SJCRH30 (cell line): ENCODE measurements around the gene CHIT1. TPM values are rescaled to one million over a fixed set of nuclear protein-coding genes. Genes with fewer than 3 reads are reported as not detected.
A peak's percentile ranks its signal among the peaks of the same experiment; 100 is the strongest.

Experiments used
- DNase-seq, 2 experiments: peaks; one replicate each; pipeline ENCODE4 v3.0.0-alpha.2; 2015 to 2020
- H3K27ac ChIP-seq: fragments of 250-450 bp; sonication (Bioruptor Pico); 2 replicates; pipeline ENCODE4 v1.5.1; 2020; ENCODE audit warnings: mild to moderate bottlenecking, moderate library complexity
- H3K27me3 ChIP-seq: fragments of 250-450 bp; sonication (Bioruptor Pico); 2 replicates; pipeline ENCODE4 v1.5.1; 2020; ENCODE audit warnings: mild to moderate bottlenecking, moderate library complexity
- H3K36me3 ChIP-seq: fragments of 250-450 bp; sonication (Bioruptor Pico); 2 replicates; pipeline ENCODE4 v1.5.1; 2020; ENCODE audit warnings: mild to moderate bottlenecking, moderate library complexity
- H3K4me1 ChIP-seq: fragments of 250-450 bp; sonication (Bioruptor Pico); 2 replicates; pipeline ENCODE4 v1.5.1; 2020; ENCODE audit warnings: mild to moderate bottlenecking, moderate library complexity
- H3K4me3 ChIP-seq: fragments of 250-450 bp; sonication (Bioruptor Pico); 2 replicates; pipeline ENCODE4 v1.5.1; 2020; ENCODE audit warnings: mild to moderate bottlenecking, moderate library complexity
- H3K9me3 ChIP-seq: fragments of 250-450 bp; sonication (Bioruptor Pico); replicated peaks from 2 replicates; pipeline ENCODE4 v1.5.1; 2020; ENCODE audit warnings: mild to moderate bottlenecking, moderate library complexity
- total RNA-seq: library from RNA; depleted of rRNA; stranded (reverse); fragments of >200 nt; shearing (Covaris generic); gene quantifications from 2 replicates; pipeline ENCODE4 v1.2.3, GENCODE V29; 2014; rRNA removed

CHIT1 gene
- total RNA-seq: 0.08 and 0.18 TPM in 2 replicates

GRCh38 chr1:203229471-203230135 is at the start of gene CHIT1:
Gene CHIT1 (minus strand): TSS chr1:203229673. CDS start chr1:203229636, 37 bp downstream.
- Histone ChIP-seq H3K9me3 (peaks cover 4% of the 10 kb centered on the region; the same call in 1 of the 2 replicates), H3K4me1 (peaks cover 5% of the 10 kb centered on the region), H3K27ac (no peak within 1 kb of the TSS), H3K36me3 (no peaks in the 10 kb centered on the region), H3K4me3 (no peak within 1 kb of the TSS), H3K27me3 (0 out of 2 replicates have a peak, but pooled peaks cover 3% of the 10 kb centered on the region)
- no peak for DNase-seq

DNA sequence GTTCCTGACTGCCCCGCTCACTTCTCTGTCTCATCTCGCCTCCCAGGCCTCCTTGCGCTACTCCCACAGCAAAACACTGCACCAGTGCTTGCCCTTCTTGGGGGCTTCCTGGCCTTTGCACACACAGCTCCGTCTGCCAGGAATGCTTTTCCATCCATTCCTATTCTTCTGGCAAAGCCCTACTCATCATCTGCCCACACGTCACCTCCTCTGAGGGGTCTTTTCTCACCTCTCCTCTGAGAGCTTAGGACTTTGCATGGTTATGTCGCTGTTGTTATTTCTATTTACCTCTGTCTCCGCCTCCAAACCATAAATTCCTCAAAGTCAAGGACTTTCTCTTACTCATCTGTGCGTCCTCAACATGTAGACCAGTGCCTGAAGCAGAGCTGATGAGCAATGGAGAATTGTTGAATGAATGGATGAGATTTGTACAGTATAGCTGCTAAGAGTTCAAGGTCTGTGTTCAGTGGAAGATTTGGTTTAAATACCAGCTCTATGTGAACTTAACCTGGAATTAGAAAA is 49.5 kb upstream of the CHIT1 start:
- DNase-seq: no peak
- no peaks in the 10 kb centered on the region for H3K27me3 ChIP-seq
- no peaks in the 10 kb centered on the region for H3K9me3 ChIP-seq
- H3K27ac ChIP-seq: peak overlapping the region; percentile 34; the same call in 1 of the 2 replicates
- no peaks in the 10 kb centered on the region for H3K36me3 ChIP-seq
- peak overlapping the region; percentile 36 for H3K4me3 ChIP-seq
- H3K4me1 ChIP-seq: peaks cover 35% of the 10 kb centered on the region

DNA sequence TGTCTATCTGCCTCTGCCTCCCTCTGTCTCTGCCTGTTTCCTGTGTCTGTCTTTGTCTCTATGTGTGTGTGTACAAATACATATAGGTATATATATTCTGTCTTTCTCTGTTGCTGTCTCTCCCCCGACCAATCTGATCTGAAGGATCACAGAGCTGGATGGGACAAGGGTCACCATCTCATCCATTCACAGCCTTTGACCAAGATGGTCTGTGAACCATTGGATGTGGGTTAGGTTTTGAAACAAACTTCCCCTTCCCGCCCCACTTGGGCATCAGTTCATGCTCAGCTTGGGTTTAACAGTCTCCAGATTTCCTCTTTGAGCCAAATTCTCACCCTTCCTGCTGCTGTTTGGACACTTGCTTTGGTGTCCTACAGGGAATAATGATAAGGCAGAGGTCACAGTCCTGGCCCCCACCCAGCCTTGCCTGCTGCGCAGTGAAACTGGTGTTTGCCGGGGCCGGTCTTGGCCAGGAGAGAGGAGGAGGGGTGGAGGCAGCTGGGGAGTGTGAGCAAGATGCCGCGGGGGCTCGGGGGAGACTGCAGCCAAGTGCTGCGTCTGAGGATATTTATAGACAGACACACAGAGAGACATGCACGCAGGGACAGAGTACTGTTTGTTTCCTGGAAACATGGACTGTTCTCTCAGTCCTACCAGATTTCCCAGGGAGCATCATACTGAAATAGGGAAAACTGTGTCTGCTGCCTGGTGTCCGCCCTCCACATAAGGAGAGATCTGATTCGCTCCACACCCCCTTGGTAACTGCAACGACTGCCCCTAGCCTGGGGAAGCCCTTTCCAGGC is 48.8 kb upstream of the CHIT1 start:
- peak overlapping the region; percentile 36 for H3K4me3 ChIP-seq
- H3K4me1 ChIP-seq: peaks cover 35% of the 10 kb centered on the region
- H3K36me3 ChIP-seq: no peaks in the 10 kb centered on the region
- H3K27ac ChIP-seq: peak overlapping the region; percentile 34
- H3K9me3 ChIP-seq: no peaks in the 10 kb centered on the region
- no peaks in the 10 kb centered on the region for H3K27me3 ChIP-seq
- DNase-seq: peak; percentile 88 to 93

DNA sequence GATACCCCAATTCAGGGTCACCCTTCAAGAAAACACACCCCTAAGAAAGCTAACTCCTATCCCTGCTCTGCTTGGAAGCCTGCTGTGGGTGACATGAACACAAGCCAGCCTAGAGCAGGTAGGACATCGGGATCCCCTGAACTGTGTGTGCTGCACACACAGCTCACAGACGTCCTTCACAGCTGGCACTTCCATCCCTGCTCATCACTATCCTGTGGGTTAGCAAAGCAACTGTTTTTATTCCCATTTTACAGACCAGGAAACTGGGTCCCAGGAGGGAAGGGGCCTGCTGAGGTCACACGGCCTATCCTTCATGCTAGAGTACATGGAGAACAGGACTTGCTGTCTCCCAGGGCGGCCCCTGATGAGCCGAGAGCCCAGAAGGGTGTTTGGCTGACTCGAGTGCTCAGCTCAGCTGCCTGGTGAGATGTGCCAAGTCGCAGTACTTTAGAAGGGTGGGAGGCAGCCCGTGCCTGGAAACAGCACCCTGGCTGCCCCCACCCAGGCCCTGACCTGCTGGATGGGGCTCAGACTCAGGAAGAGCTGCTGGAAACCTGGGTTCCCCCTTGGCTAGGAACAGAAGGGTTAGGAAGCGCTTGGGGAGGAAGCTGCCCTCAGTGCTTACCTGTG is 47.6 kb upstream of the CHIT1 start:
- Histone ChIP-seq H3K27me3 (no peaks in the 10 kb centered on the region), H3K4me1 (peaks cover 32% of the 10 kb centered on the region), H3K27ac (no peak overlapping the region), H3K4me3 (no peak overlapping the region), H3K36me3 (no peaks in the 10 kb centered on the region), H3K9me3 (no peaks in the 10 kb centered on the region)
- DNase-seq: no peak

DNA sequence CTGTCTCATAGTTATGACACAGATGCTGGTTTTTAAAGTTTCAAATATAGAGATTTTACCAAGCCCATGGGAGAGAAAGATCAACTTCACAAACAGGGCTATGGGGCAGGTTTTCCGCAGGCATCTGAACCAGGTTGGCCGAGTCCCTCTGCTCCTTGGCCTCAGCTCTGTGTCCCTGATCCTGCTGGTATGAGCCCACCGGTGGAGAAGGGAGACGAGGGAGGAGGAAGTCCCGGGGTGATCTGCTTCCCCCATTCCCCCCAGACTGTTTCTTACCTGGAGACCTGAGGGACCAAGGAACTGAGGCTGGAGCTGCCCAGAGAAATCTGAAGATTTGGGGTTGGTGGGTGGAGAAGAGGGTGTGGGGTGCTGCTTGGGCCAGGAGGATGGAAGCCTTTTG is 46.9 kb upstream of the CHIT1 start:
- no peak for DNase-seq
- no peak overlapping the region for H3K27ac ChIP-seq
- no peaks in the 10 kb centered on the region for H3K27me3 ChIP-seq

DNA sequence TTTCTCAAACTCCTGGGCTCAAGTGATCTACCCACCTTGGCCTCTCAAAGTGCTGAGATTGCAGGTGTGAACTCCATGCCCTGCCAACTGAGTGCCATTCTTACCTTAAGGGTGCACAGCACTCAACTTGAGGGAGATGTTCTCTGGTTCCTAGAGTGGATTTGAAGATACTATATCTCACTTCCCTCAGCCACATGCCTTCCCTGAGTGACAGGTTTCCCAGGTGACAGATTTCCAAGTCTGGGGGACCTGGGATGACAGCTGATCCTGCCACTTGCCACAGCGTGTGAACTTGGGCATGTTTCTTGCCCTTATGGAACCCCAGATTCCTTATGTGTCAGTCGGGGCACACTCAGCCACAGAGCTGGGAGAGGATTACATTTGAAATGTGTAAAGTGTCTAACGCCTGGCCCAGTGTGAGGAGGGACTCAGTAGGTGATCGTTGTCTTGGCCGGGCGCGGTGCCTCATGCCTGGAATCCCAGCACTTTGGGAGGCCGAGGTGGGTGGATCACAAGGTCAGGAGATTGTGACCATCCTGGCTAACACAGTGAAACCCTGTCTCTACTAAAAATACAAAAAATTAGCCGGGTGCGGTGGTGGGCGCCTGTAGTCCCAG is 46.3 kb upstream of the CHIT1 start:
- Histone ChIP-seq H3K36me3 (no peaks in the 10 kb centered on the region), H3K9me3 (no peaks in the 10 kb centered on the region), H3K27me3 (no peaks in the 10 kb centered on the region), H3K27ac (no peak overlapping the region), H3K4me3 (no peak overlapping the region), H3K4me1 (peaks cover 40% of the 10 kb centered on the region)
- no peak for DNase-seq

More for the DNA sequence above, 46.9 kb upstream of the CHIT1 start:
- Histone ChIP-seq H3K9me3 (no peaks in the 10 kb centered on the region), H3K4me1 (peaks cover 39% of the 10 kb centered on the region), H3K36me3 (no peaks in the 10 kb centered on the region), H3K4me3 (no peak overlapping the region)

DNA sequence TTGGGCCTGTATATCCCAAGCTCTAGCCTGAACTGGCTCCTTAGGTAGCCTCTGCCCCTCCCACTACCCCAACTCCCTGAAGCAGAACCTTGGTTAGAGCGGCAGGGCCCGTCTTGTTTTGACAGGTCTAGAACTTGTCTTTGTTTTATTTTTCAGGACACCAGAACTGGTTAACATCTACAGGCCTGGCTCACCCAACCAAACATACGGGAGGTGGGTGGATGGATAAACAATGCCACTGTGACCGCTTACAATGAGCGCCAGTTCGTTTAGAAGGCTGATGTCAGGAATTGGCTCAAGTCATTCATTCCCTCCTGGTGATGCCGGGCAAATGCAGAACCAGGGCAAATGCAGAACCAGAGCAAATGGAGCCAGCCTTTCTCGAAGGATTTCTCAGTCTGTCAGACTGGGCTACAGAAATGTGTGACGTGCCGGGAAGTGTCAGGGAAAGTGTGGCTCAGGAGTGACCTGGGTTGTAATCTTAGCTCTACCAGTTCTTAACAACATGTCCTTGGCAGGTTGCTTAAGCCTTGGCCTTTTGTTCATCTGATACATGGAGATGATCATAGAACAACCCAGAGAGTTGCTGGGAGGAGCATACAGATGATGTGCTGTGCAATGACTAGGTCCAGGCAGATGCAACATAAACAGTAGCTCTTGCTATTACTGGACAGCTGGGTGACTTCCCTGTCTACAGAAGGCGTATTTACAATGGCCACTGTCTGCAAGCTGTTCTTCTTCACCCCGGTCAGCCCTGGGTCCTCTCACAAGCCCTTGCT is 45.3 kb upstream of the CHIT1 start:
- Histone ChIP-seq H3K9me3 (no peaks in the 10 kb centered on the region), H3K27me3 (no peaks in the 10 kb centered on the region), H3K4me3 (no peak overlapping the region), H3K36me3 (no peaks in the 10 kb centered on the region), H3K27ac (no peak overlapping the region), H3K4me1 (peaks cover 46% of the 10 kb centered on the region)
- DNase-seq: peak in 1 of 2 experiments; percentile 37

DNA sequence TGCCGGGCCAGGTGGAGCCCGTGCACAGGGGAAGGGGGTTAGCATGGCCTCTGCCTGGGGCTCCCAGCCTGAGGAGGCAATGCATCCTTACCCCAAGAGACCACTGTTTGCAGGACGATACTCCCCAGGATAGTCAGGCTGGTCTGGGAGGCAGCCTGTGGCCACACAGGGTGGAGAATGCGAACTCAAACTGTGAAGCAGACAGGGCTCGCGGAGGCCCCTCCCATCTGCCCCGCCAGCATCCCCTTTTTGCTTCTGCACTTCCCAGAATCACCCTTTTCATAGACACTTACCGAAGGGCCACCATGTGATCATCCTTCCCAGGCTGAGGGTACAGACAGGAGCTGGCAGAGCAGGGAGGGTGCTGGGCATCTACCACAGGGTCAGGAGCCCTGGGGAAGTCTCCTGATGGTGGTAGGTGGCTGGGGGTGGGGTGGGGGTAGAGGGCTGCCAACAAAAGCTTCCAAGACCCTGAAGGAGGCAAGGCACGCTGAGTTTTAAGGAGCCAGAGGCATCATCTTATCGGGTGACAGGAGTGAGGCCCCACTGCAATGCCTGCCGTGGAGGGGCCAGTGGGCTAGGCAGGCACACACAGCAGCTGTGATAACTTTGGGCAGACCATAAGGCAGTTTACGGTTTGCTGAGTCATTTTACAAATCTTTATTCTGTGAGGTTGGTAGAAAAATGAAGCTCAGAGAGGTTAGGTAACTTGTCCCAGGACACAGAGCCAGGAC is 44.6 kb upstream of the CHIT1 start:
- Histone ChIP-seq H3K4me3 (peak overlapping the region; percentile 44), H3K9me3 (no peaks in the 10 kb centered on the region), H3K27me3 (no peaks in the 10 kb centered on the region), H3K36me3 (no peaks in the 10 kb centered on the region), H3K4me1 (peaks cover 49% of the 10 kb centered on the region), H3K27ac (no peak overlapping the region)
- DNase-seq: peak; percentile 47 to 66

GRCh38 chr1:203273206-203273868 is 43.9 kb upstream of the CHIT1 start:
- H3K4me1 ChIP-seq: peaks cover 50% of the 10 kb centered on the region
- no peaks in the 10 kb centered on the region for H3K36me3 ChIP-seq
- H3K9me3 ChIP-seq: no peaks in the 10 kb centered on the region
- H3K27me3 ChIP-seq: no peaks in the 10 kb centered on the region
- no peak overlapping the region for H3K27ac ChIP-seq
- DNase-seq: peak; percentile 82 to 94
- peak overlapping the region; percentile 44 for H3K4me3 ChIP-seq

- DNase-seq: no peak
- Histone ChIP-seq H3K27me3 (no peaks in the 10 kb centered on the region), H3K9me3 (no peaks in the 10 kb centered on the region), H3K27ac (no peak overlapping the region), H3K4me3 (peak overlapping the region; percentile 44), H3K36me3 (no peaks in the 10 kb centered on the region), H3K4me1 (peaks cover 50% of the 10 kb centered on the region)
Measured at GRCh38 chr1:203272633-203273205, 43.2 kb upstream of the CHIT1 start.

- Histone ChIP-seq H3K4me3 (no peak overlapping the region), H3K4me1 (peaks cover 49% of the 10 kb centered on the region), H3K36me3 (no peaks in the 10 kb centered on the region), H3K27me3 (no peaks in the 10 kb centered on the region), H3K27ac (no peak overlapping the region), H3K9me3 (no peaks in the 10 kb centered on the region)
- DNase-seq: peak; percentile 63 to 65
Measured at GRCh38 chr1:203271962-203272632, 42.6 kb upstream of the CHIT1 start.

DNA sequence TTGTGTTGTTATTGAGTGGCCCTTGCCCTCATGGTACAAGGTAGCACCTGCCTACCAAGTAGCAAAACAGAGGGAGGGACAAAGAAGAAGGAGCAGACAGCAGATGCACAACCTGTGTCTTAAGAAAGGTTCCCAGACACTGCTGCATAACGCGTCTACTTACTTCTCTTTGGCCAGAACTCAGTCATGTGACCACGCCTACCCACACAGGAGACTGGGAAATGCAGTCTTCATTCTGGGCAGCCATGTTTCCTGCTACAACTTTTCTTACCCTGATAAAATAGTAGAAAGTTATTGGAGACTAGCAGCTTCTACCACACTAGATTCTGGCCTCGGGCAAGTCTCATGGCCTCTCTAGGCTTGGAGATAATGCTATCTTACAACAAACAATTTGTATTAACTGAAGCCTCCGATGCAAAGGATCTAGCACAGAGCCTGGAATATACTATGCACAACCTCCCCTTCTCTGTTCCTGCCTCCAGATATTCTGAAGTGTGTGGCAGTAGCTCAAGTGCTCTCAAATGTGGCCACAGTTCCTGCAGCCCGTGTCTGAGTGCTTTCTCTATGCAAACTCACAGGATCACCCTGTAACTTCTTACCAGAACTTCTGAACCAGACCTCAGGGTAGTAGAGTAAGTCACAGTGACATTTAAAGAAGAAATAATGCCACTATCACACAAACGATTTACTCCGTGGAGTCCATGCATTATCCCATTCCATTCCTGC is 41.7 kb upstream of the CHIT1 start:
- H3K27ac ChIP-seq: no peak overlapping the region
- H3K4me3 ChIP-seq: no peak overlapping the region
- no peaks in the 10 kb centered on the region for H3K9me3 ChIP-seq
- H3K4me1 ChIP-seq: peaks cover 49% of the 10 kb centered on the region
- peak; percentile 57 to 74 for DNase-seq
- no peaks in the 10 kb centered on the region for H3K27me3 ChIP-seq
- H3K36me3 ChIP-seq: no peaks in the 10 kb centered on the region
